ENCODE measurements around the gene CCDC9B.

The CCDC9B gene

GRCh38 chr15:40381818-40382529 lies 41.2 kb upstream of the CCDC9B start:
- no peak for DNase-seq (ENCODE audit: low read depth, low spot score)
- in situ Hi-C loops (cut with HindIII; ENCODE audit: low sequenced_read_pairs): no loop called here
- TF ChIP-seq CTCF (IDR thresholded peaks at IDR 0.05; ENCODE audit: low read depth, low read length): no peak
- no peak overlapping the region for H3K4me3 ChIP-seq (ENCODE audit: low read depth, low read length)

GRCh38 chr15:40380636-40381035 lies 39.9 kb upstream of the CCDC9B start:
- in situ Hi-C loops (cut with HindIII; ENCODE audit: low sequenced_read_pairs): no loop called here
- DNase-seq (ENCODE audit: low read depth, low spot score): no peak
- TF ChIP-seq CTCF (IDR thresholded peaks at IDR 0.05; ENCODE audit: low read depth, low read length): no peak

GRCh38 chr15:40379853-40380252 lies 39.1 kb upstream of the CCDC9B start:
- TF ChIP-seq CTCF (IDR thresholded peaks at IDR 0.05; ENCODE audit: low read depth, low read length): no peak
- H3K4me3 ChIP-seq (ENCODE audit: low read depth, low read length): no peak overlapping the region
- peak; percentile 91 for DNase-seq (ENCODE audit: low read depth, low spot score)
- in situ Hi-C loops (cut with HindIII; ENCODE audit: low sequenced_read_pairs): no loop called here

More at GRCh38 chr15:40380636-40381035, 39.9 kb upstream of the CCDC9B start:
- no peak overlapping the region for H3K4me3 ChIP-seq (ENCODE audit: low read depth, low read length)

- no peak for TF ChIP-seq CTCF (IDR thresholded peaks at IDR 0.05; ENCODE audit: low read depth, low read length)
- no peak overlapping the region for H3K4me3 ChIP-seq (ENCODE audit: low read depth, low read length)
- in situ Hi-C loops (cut with HindIII; ENCODE audit: low sequenced_read_pairs): no loop called here
- no peak for DNase-seq (ENCODE audit: low read depth, low spot score)
Measured at GRCh38 chr15:40379374-40379773, 38.6 kb upstream of the CCDC9B start.

GRCh38 chr15:40377606-40378005 lies 36.9 kb upstream of the CCDC9B start:
- no peak for DNase-seq (ENCODE audit: low read depth, low spot score)
- H3K4me3 ChIP-seq (ENCODE audit: low read depth, low read length): no peak overlapping the region
- no peak for TF ChIP-seq CTCF (IDR thresholded peaks at IDR 0.05; ENCODE audit: low read depth, low read length)
- in situ Hi-C loops (cut with HindIII; ENCODE audit: low sequenced_read_pairs): no loop called here

GRCh38 chr15:40372981-40373380 lies 32.2 kb upstream of the CCDC9B start:
- no peak for TF ChIP-seq CTCF (IDR thresholded peaks at IDR 0.05; ENCODE audit: low read depth, low read length)
- in situ Hi-C loops (cut with HindIII; ENCODE audit: low sequenced_read_pairs): no loop called here
- no peak overlapping the region for H3K4me3 ChIP-seq (ENCODE audit: low read depth, low read length)
- no peak for DNase-seq (ENCODE audit: low read depth, low spot score)
